ENCODE data around the gene CBLN3. TPM values are rescaled to one million over a fixed set of nuclear protein-coding genes. Genes with fewer than 3 reads are reported as not detected.

The CBLN3 gene
- total RNA-seq, 1 donor from 2014 or later, result 5.2 TPM

DNA sequence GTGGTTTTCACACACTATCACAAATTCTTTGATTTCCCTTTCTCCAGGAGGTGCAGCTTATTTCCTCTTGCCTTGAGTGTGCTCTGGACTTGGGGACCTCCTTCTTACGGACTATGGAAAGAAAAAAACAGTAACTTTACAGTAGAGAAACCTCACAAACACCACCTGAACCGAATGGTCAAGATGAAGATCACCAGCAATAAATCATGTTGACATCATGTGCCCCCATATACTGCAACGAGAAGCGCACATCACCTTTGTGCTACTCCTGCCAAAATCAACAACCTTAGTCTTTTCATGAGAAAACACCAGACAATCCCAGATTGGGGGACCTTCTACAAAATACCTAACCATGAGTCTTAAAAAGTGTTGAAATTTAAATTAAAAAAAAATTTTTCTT, 43.9 kb downstream of the CBLN3 start:
- Mint-ChIP-seq H3K4me1 (ENCODE audit: low read depth) (no peaks in the 10 kb centered on the region), H3K4me3 (ENCODE audit: unreplicated experiment) (no peak overlapping the region), H3K27me3 (ENCODE audit: low read depth) (no peaks in the 10 kb centered on the region), H3K27ac (ENCODE audit: unreplicated experiment) (no peak overlapping the region), H3K36me3 (ENCODE audit: low read depth) (no peaks in the 10 kb centered on the region), H3K9me3 (ENCODE audit: low read depth) (no peaks in the 10 kb centered on the region)
- DNase-seq (ENCODE audit: low spot score), result no peak
- TF ChIP-seq, protein P1, sequence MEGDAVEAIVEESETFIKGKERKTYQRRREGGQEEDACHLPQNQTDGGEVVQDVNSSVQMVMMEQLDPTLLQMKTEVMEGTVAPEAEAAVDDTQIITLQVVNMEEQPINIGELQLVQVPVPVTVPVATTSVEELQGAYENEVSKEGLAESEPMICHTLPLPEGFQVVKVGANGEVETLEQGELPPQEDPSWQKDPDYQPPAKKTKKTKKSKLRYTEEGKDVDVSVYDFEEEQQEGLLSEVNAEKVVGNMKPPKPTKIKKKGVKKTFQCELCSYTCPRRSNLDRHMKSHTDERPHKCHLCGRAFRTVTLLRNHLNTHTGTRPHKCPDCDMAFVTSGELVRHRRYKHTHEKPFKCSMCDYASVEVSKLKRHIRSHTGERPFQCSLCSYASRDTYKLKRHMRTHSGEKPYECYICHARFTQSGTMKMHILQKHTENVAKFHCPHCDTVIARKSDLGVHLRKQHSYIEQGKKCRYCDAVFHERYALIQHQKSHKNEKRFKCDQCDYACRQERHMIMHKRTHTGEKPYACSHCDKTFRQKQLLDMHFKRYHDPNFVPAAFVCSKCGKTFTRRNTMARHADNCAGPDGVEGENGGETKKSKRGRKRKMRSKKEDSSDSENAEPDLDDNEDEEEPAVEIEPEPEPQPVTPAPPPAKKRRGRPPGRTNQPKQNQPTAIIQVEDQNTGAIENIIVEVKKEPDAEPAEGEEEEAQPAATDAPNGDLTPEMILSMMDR (IDR thresholded peaks at IDR 0.05), result no peak

DNA sequence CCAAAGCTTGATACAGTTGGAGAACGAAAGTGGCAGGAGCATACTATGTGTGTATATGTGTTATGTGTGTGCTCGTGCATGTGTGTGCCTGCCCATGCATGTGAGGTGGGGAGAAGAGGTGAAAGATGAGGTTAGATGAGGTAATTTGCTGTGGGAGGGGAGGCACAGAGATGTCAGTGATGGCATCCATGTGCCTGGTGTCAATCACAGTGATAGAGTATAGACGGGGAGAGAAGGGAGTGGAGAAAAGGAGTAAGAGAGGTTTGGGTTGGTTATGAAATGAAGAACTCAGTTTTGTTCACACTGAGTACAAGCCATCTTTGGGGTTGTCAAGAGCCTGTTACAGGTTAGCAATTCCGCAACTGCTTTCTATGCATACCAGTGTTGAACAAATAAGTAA, 45.3 kb downstream of the CBLN3 start:
- TF ChIP-seq, protein P1 (IDR thresholded peaks at IDR 0.05), result no peak
- Mint-ChIP-seq H3K27me3 (ENCODE audit: low read depth) (no peaks in the 10 kb centered on the region), H3K27ac (ENCODE audit: unreplicated experiment) (no peak overlapping the region), H3K9me3 (ENCODE audit: low read depth) (no peaks in the 10 kb centered on the region), H3K36me3 (ENCODE audit: low read depth) (no peaks in the 10 kb centered on the region), H3K4me1 (ENCODE audit: low read depth) (no peaks in the 10 kb centered on the region), H3K4me3 (ENCODE audit: unreplicated experiment) (no peak overlapping the region)
- no peak for DNase-seq (ENCODE audit: low spot score)

DNA sequence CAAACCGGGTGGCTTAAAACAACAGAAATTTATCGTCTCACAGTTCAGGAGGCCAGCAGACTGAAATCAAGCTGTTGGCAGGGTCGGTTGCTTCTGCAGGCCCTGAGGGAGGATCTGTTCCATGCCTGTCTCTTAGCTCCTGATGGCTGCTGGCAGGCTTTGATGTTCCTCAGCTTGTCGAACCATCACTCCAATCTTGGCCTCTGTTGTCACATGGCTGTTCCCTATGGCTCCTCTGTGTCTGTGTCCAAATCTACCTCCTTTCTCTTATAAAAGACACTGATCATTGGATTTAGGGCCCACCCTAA, 47.5 kb downstream of the CBLN3 start:
- no peaks in the 10 kb centered on the region for H3K9me3 Mint-ChIP-seq (ENCODE audit: low read depth)
- H3K27ac Mint-ChIP-seq (ENCODE audit: unreplicated experiment), result no peak overlapping the region
- TF ChIP-seq, protein P1 (IDR thresholded peaks at IDR 0.05), result no peak
- H3K4me1 Mint-ChIP-seq (ENCODE audit: low read depth), result no peaks in the 10 kb centered on the region
- no peak overlapping the region for H3K4me3 Mint-ChIP-seq (ENCODE audit: unreplicated experiment)
- H3K27me3 Mint-ChIP-seq (ENCODE audit: low read depth), result no peaks in the 10 kb centered on the region
- DNase-seq (ENCODE audit: low spot score), result no peak
- H3K36me3 Mint-ChIP-seq (ENCODE audit: low read depth), result peaks cover 2% of the 10 kb centered on the region

DNA sequence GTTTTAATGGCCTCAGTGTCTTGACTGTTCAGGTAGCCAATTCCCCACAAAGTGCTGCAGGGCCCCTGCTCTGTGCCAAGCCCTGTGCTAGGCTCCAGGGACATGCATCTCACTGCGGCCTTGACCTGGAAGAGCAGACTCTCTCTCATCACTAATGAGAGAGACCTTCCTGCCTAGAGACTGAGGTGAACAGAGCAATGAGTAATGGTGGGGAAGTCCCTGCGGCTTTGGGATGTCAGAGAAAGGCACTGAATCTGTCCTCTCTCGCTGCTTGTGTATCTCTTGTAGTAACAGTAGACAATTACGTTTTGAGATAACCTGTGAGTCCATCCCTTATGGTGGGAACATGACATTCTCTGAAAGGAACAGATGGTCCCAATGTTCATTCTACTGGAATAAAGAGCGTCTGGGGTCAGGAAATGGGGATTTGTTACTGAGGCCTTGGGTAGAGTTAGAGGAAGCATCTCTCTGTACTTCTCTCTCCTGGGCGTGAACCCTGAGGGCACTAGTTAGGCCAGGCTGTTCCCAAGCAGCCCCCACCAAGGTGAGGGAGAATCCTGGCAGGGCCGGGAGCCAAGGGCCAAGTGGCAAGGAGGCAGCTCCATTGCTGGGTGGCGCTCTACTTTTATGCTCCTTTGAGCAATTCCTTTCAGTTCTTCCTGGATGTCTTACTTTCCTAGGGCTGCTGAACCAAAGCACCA, 48.0 kb downstream of the CBLN3 start:
- Mint-ChIP-seq H3K4me3 (ENCODE audit: unreplicated experiment) (no peak overlapping the region), H3K9me3 (ENCODE audit: low read depth) (no peaks in the 10 kb centered on the region), H3K4me1 (ENCODE audit: low read depth) (no peaks in the 10 kb centered on the region), H3K27me3 (ENCODE audit: low read depth) (no peaks in the 10 kb centered on the region), H3K36me3 (ENCODE audit: low read depth) (peaks cover 3% of the 10 kb centered on the region), H3K27ac (ENCODE audit: unreplicated experiment) (no peak overlapping the region)
- no peak for DNase-seq (ENCODE audit: low spot score)
- TF ChIP-seq, protein P1 (IDR thresholded peaks at IDR 0.05), result no peak

DNA sequence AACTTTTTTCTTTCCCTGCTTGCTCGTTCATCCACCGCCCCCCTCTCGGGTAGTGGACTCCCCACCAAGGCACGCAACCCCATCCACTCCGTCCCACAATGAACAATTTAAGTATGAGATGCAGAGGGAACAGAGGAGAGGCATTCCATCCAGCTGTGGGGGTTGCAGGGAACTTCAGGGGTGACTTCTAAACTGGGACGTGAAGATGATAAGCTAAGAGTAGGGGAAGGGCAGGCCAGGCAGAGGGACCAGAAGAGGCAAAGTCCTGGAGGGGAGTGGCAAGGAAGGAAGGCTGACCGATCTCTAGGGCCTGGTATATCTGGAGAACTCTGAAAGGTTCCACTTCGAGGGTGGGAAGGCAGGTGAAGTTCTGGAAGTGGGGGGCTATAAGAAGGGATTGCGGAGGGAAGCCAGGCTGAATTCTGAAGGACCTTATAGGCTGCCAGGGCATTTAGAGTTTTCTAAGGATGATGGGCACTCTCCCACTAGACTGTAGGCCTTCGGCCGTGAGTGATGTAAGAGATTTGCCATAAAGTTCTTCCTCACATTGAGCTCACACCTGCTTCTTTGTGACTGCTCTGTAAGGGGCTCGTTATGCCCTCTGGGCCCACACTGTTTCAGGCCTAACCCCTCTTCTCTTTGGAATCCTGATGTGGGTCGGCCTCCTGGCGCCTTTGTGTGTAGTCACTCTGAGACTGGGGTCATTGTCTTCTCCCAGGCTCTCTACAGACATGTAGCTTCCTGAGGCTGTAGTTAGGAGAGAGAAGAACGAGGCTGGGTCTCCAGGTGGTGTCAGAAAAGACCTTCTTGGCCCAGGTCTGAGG, 49.3 kb downstream of the CBLN3 start:
- DNase-seq (ENCODE audit: low spot score), result no peak
- Mint-ChIP-seq H3K27me3 (ENCODE audit: low read depth) (no peaks in the 10 kb centered on the region), H3K9me3 (ENCODE audit: low read depth) (no peaks in the 10 kb centered on the region), H3K27ac (ENCODE audit: unreplicated experiment) (no peak overlapping the region), H3K4me3 (ENCODE audit: unreplicated experiment) (no peak overlapping the region), H3K36me3 (ENCODE audit: low read depth) (peaks cover 6% of the 10 kb centered on the region), H3K4me1 (ENCODE audit: low read depth) (no peaks in the 10 kb centered on the region)
- TF ChIP-seq, protein P1 (IDR thresholded peaks at IDR 0.05), result no peak
